NCI-H2196 treated with DMSO at 0.1 percent for 48 hours (cell line): ENCODE data around the gene PLA2G12A.
"Not testable (repeated sequence)": the region's sequence is repeated elsewhere in the genome, so short reads cannot be mapped to it uniquely, and the experiment has no call there.

Source experiments
- DNase-seq: peaks from one replicate; lab custom pipeline; 2025; ENCODE audit not compliant: unreplicated experiment; lab: John Stamatoyannopoulos, UW

PLA2G12A gene

GRCh38 chr4:109678925-109679324, 50.9 kb downstream of the PLA2G12A start:
- not testable (repeated sequence) for DNase-seq

- DNase-seq = not testable (repeated sequence)
Observed at GRCh38 chr4:109678472-109678871, 51.4 kb downstream of the PLA2G12A start.

GRCh38 chr4:109676886-109677285, 53.0 kb downstream of the PLA2G12A start:
- no peak for DNase-seq

DNA sequence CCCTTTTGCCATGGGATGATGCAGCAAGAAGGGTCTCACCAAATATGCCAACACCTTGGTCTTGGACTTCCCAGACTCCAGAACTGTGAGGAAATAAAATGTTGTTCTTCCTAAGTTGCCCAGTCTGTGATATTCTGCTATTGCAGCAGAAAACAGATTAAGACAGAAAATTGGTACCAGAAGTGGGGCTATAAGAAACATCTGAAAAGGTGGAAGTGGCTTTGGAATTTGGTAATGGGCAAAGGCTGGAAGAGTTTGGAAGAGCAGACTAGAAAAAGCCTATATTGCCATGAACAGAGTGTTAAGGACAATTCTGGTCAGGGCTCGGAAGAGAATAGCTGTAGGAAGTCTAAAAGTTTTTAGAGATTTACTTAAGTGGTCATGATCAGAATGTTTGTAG, 54.0 kb downstream of the PLA2G12A start:
- DNase-seq = no peak

DNA sequence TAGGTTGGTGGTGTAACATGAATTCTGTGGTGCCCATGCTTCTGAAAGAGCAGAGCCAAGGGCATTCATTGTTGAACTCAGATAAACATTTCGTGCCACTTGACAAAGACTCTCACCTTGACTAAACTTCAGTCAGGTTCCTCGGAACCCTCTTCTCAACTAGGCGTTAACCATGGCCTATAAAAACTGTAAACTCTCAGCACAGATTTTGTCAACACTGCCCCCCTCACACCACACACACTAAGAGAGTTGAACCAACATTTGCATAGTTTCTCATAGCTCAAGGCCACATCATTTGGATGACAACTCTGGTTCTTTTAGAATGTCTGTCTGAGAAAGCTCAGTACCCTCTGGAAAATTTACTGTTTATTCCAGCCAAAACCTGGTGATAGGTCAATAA, 54.7 kb downstream of the PLA2G12A start:
- no peak for DNase-seq

GRCh38 chr4:109673303-109673702, 56.6 kb downstream of the PLA2G12A start:
- DNase-seq = no peak

GRCh38 chr4:109672169-109672930, 57.5 kb downstream of the PLA2G12A start:
- no peak for DNase-seq

DNA sequence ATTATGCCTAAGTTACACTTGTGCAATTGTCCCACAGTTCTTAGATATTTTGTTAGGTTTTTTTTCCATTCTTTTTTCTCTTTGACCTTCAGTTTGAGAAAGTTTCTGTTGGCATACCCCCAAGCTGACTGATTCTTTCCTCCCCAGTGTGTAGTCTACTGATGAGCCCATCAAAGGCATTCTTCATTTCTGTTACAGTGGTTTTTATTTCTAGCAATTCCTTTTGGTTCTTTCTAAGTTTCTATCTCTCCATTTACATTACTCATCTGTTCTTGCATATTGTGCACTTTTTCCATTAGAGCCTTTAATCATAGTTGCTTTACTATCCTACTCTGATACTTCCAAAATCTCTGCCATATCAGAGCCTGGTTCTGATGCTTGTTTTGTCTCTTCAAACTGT, 58.5 kb downstream of the PLA2G12A start:
- no peak for DNase-seq

DNA sequence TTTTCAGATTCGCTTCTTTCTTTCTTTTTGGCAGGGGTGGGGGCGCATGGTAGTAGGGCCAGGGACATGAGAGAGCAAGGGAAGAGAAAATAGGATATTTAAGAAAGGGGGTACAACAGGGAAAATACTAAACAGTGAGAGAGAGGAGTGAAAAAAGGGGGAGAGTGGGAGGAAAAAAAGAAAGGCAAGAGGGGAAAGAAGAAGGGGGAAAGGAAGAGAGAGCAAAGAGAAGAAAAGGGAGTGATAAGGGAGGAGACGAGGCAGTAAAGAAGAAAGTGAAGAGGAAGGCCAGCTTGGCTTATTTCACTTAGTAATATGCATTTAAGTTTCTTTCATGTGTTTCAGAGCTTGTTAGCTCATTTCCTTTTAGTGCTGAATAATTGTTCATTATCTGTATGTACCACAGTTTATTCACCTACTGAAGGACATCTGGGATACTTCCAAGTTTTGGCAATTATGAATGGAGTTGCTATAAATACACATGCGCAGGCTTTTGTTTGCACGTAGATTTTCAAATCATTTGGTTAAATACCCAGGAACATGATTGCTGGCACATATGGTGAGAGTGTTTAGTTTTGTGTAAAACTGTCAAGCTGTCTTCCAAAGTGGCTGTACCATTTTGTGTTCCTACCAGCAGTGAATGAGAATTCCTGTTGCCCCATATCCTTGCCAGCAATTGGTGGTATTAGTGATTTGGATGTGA, 63.9 kb downstream of the PLA2G12A start:
- DNase-seq = no peak

DNA sequence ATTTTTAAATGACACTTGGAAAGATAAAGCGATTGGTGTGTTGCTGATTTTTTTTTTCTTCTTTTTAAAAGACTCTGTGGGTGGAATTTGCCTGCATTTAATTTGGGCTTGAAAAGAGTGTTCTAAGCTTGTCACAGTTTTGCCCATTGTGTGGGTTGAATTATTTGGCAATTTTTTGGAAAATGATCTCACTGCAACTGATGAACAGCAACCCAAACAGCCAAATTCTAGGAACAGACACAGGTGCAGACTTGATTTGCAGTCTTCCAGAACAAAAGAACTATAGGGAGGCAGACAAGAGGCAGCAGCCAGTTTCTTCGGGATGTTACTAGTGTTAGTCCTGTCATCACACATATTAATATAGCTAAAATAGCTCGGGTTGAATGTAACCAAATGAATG, 67.1 kb downstream of the PLA2G12A start:
- no peak for DNase-seq

GRCh38 chr4:109662116-109662515, 67.8 kb downstream of the PLA2G12A start:
- no peak for DNase-seq
